Fibroblast of mammary gland (primary cell): ENCODE data around the gene CELF3.

Source experiments
- DNase-seq: peaks from one replicate; pipeline ENCODE4 v3.0.0-alpha.2; 2010; ENCODE audit warnings: low read depth
- H3K4me3 ChIP-seq: 2 replicates; pipeline ENCODE4 v1.5.1; 2011; ENCODE audit warnings: low read depth, mild to moderate bottlenecking, low read length, moderate library complexity; ENCODE audit not compliant: control insufficient read depth
- TF ChIP-seq, protein P1 (sequence below): conservative IDR thresholded peaks from 2 replicates; pipeline ENCODE4 v1.5.1; 2011; ENCODE audit warnings: low read depth, low read length, inconsistent platforms; ENCODE audit not compliant: control insufficient read depth, insufficient read depth

The CELF3 gene

DNA sequence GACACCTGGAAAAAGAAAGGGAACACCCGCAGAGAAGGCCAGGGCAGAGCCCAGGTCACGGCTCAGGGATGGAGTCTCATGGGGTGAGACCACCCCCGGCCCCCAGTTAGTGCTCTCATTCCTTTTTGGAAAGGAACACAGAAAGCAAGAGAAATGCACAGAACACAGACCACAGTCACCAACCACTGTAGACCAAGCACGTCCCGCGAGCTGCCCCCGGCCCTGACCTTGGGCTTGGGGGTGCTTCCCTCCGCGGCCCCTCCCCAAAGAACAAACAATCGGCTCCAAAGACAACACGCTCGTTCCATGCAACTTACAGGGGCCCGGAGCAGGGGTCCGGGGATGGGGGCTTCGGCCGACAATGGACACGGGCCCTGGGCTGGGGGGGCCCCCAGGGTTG is 12.8 kb downstream of the CELF3 start:
- H3K4me3 ChIP-seq, result no peak overlapping the region
- no peak for DNase-seq
- TF ChIP-seq, protein P1, sequence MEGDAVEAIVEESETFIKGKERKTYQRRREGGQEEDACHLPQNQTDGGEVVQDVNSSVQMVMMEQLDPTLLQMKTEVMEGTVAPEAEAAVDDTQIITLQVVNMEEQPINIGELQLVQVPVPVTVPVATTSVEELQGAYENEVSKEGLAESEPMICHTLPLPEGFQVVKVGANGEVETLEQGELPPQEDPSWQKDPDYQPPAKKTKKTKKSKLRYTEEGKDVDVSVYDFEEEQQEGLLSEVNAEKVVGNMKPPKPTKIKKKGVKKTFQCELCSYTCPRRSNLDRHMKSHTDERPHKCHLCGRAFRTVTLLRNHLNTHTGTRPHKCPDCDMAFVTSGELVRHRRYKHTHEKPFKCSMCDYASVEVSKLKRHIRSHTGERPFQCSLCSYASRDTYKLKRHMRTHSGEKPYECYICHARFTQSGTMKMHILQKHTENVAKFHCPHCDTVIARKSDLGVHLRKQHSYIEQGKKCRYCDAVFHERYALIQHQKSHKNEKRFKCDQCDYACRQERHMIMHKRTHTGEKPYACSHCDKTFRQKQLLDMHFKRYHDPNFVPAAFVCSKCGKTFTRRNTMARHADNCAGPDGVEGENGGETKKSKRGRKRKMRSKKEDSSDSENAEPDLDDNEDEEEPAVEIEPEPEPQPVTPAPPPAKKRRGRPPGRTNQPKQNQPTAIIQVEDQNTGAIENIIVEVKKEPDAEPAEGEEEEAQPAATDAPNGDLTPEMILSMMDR, result no peak

DNA sequence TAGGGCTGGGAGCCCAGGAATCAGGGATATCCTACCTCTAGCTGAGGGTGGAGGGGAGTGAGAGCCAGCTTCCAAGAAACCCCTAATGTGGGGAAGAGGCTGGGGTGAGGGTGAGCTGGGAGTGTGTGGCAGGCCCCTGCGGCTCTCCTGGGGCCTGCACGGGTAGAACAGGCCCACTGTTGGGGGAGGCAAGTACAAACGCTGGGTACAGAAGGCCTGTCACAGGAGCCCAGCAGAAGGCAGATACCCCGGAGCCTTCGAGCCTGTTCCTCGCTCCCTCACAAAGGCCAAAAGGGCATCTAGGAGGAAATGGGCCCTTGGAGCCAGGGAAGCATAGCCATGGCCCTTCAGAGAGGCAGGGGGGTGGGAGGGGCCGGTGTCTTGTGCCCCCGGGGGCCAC is 13.7 kb downstream of the CELF3 start:
- no peak for DNase-seq
- H3K4me3 ChIP-seq, result no peak overlapping the region
- TF ChIP-seq, protein P1, result no peak

DNA sequence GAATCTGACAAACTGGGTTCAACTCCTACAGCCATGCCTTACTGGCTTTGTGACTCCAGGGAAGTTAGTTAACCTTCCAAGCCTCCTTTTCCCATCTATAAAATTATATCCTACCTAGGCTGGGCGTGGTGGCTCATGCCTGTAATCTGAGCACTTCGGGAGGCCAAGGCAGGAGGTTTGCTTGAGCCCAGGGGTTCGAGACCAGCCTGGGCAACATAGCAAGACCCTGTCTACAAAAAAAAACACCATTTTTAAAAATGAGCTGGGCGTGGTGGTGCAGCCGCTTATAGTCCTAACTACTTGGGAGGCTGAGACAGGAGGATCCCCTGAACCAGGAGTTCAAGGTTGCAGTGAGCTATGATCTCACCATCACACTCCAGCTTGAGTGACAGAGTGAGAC is 15.1 kb downstream of the CELF3 start:
- TF ChIP-seq, protein P1, result no peak
- no peak for DNase-seq
- no peak overlapping the region for H3K4me3 ChIP-seq

DNA sequence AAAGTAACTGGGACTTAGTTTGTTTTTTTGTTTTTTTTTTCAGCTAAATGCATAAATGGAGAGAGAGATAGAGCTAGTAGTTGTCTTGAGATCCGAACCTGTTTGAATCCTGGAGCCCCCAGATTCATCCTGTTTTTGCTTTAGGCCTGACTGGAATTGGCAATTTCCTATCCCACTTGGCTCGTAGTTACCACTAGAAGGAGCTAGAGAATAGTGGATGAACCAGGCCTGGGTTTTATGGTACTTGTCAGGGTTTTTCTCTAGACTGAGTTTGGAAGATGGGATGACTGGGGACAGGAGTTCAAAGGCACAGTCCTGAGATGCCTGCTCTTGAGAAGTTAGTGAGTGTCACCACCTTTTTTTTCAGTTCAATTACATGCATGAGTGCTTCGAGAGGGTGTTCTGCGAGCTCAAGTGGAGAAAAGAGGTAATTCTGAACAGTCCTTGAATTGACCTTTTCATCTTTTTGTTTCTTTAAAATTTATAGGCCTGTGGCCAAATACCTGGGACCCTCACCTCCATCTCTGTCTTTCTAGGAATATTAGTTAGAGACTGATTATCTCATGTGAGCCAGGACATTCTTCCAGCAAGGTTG is 23.4 kb downstream of the CELF3 start:
- peak; percentile 44 for DNase-seq
- no peak overlapping the region for H3K4me3 ChIP-seq
- TF ChIP-seq, protein P1, result peak; percentile 71

DNA sequence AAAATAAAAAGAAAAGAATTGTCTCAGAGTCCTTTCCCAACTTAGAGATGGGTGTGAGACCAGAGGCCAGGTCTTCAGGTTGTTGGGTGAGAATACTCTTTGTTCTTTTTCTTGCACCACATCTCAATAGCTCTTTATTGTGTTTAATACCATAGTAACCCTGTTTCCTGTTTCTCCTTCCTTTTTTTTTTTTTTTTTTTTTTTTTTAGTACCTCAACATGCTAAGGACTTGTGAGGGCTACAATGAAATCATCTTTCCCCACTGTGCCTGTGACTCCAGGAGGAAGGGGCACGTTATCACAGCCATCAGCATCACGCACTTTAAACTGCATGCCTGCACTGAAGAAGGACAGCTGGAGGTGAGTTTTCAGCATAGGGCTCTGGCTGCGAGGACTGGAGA is 24.4 kb downstream of the CELF3 start:
- TF ChIP-seq, protein P1, result no peak
- DNase-seq, result no peak
- no peak overlapping the region for H3K4me3 ChIP-seq

DNA sequence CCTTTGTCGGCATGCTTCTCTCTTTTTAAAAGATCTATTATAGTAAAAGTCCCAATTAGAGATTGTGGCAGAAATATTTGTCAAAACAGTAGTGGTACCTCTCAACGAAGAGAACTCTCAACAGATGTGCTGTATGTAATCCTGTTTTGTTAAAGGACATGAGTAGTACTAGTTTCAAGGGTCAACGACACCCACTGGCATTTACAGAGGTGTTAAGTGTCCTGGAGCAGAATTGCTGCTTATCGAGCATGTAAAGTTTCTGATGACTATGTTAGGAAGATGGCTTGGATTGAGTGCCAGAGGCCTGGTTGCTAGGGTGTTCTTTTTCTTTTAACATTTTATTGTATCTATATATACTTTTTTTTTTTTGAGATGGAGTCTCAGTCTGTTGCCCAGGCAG is 27.1 kb downstream of the CELF3 start:
- TF ChIP-seq, protein P1, result no peak
- no peak overlapping the region for H3K4me3 ChIP-seq
- no peak for DNase-seq

DNA sequence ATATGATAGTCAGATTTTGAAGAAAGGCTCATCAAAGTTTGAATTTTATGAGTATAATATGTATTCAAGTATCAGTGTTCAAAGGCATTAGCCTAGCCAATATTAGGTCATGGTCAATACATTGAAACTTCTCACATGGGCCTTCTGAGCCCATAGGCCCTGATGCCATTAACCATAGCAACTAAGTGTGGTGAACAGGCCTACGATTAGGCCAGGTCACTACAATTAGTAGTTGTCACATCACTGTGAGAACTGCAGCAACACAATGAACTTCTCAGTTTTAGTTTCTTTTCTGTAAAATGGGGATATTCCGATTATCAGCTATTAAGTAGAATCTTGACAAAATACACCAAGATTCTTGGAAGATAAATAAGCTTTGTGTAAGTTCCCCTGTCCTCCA is 30.0 kb downstream of the CELF3 start:
- H3K4me3 ChIP-seq, result no peak overlapping the region
- TF ChIP-seq, protein P1, result no peak
- DNase-seq, result no peak
